Ectodermal cell (in vitro differentiated cells): ENCODE data around the gene SLC34A1.

Experiments used
- H3K27ac ChIP-seq: 2 replicates; pipeline ENCODE4 v1.7.0; 2013; ENCODE audit warnings: mild to moderate bottlenecking, low read depth, low read length; ENCODE audit not compliant: insufficient read depth, poor library complexity, severe bottlenecking
- H3K27me3 ChIP-seq: 2 replicates; pipeline ENCODE4 v1.7.0; 2013; ENCODE audit warnings: mild to moderate bottlenecking, low read length; ENCODE audit not compliant: insufficient read depth, control insufficient read depth, poor library complexity, severe bottlenecking
- H3K36me3 ChIP-seq: one replicate; pipeline ENCODE4 v1.7.0; 2013; ENCODE audit warnings: low read length; ENCODE audit not compliant: control insufficient read depth, insufficient read depth
- H3K4me1 ChIP-seq: one replicate; pipeline ENCODE4 v1.7.0; 2013; ENCODE audit warnings: low read length; ENCODE audit not compliant: control insufficient read depth, insufficient read depth
- H3K4me3 ChIP-seq: 2 replicates; pipeline ENCODE4 v1.7.0; 2013; ENCODE audit warnings: low read depth, low read length, control low read depth; ENCODE audit not compliant: insufficient read depth
- H3K9me3 ChIP-seq: 2 replicates; pipeline ENCODE4 v1.7.0; 2013; ENCODE audit warnings: mild to moderate bottlenecking, low read length, moderate library complexity; ENCODE audit not compliant: control insufficient read depth
- WGBS, 2 experiments: methylation state at CpG; one replicate each; pipeline ENCODE4 v1.1.7; 2013; ENCODE audit warnings: missing lambda C conversion rate in 2 of 2; 5-methylcytosine and 5-hydroxymethylcytosine counted together

Gene SLC34A1

GRCh38 chr5:177399997-177400868 is 16.0 kb downstream of the SLC34A1 start, which contains the start of gene PFN3:
PFN3 (minus strand) TSS chr5:177400661; CDS start chr5:177400576, 85 bp downstream.
- H3K27ac ChIP-seq = no peak within 1 kb of the TSS
- H3K9me3 ChIP-seq = no peaks in the 10 kb centered on the region
- H3K36me3 ChIP-seq = no peaks in the 10 kb centered on the region
- 81 to 83% methylated on average over 92 of the region's 92 CpGs for WGBS, 2 experiments
- peak within 1 kb of the TSS; percentile 10 for H3K4me3 ChIP-seq
- H3K4me1 ChIP-seq = peaks cover 16% of the 10 kb centered on the region
- peaks cover 78% of the 10 kb centered on the region for H3K27me3 ChIP-seq

- no peak overlapping the region for H3K27ac ChIP-seq
- peaks cover 96% of the 10 kb centered on the region for H3K27me3 ChIP-seq
- H3K9me3 ChIP-seq = no peaks in the 10 kb centered on the region
- 13 to 14% methylated on average over 49 of the region's 49 CpGs for WGBS, 2 experiments
- peak overlapping the region; percentile 31 for H3K4me3 ChIP-seq
- no peaks in the 10 kb centered on the region for H3K36me3 ChIP-seq
- peaks cover 16% of the 10 kb centered on the region for H3K4me1 ChIP-seq
These were observed 18.2 kb downstream of the SLC34A1 start for GRCh38 chr5:177402271-177403043.

GRCh38 chr5:177403102-177403791 is 19.0 kb downstream of the SLC34A1 start:
- H3K36me3 ChIP-seq = no peaks in the 10 kb centered on the region
- 3 to 4% methylated on average over 61 of the region's 61 CpGs for WGBS, 2 experiments
- H3K27me3 ChIP-seq = peaks cover 97% of the 10 kb centered on the region
- H3K9me3 ChIP-seq = no peaks in the 10 kb centered on the region
- peak overlapping the region; percentile 31 for H3K4me3 ChIP-seq
- no peak overlapping the region for H3K27ac ChIP-seq
- H3K4me1 ChIP-seq = peaks cover 16% of the 10 kb centered on the region

- Histone ChIP-seq H3K27ac (no peak overlapping the region), H3K4me1 (peaks cover 16% of the 10 kb centered on the region), H3K4me3 (peak overlapping the region; percentile 31), H3K27me3 (peaks cover 98% of the 10 kb centered on the region), H3K9me3 (no peaks in the 10 kb centered on the region), H3K36me3 (no peaks in the 10 kb centered on the region)
- WGBS, 2 experiments = 2% methylated on average over 93 of the region's 93 CpGs
These were observed 19.8 kb downstream of the SLC34A1 start for GRCh38 chr5:177403792-177404640.

- 59% methylated on average over 16 of the region's 16 CpGs for WGBS, 2 experiments
- Histone ChIP-seq H3K27me3 (peaks cover 93% of the 10 kb centered on the region), H3K36me3 (no peaks in the 10 kb centered on the region), H3K4me3 (peak overlapping the region; percentile 31), H3K27ac (no peak overlapping the region), H3K9me3 (no peaks in the 10 kb centered on the region), H3K4me1 (peaks cover 16% of the 10 kb centered on the region)
These were observed 20.5 kb downstream of the SLC34A1 start for GRCh38 chr5:177404641-177405179.

GRCh38 chr5:177405312-177405711 is 21.1 kb downstream of the SLC34A1 start:
- Histone ChIP-seq H3K27me3 (peaks cover 87% of the 10 kb centered on the region), H3K27ac (no peak overlapping the region), H3K4me3 (no peak overlapping the region), H3K4me1 (peaks cover 16% of the 10 kb centered on the region), H3K9me3 (no peaks in the 10 kb centered on the region), H3K36me3 (no peaks in the 10 kb centered on the region)
- WGBS, 2 experiments = 88 to 90% methylated on average over 2 of the region's 2 CpGs

GRCh38 chr5:177405805-177406204 is 21.6 kb downstream of the SLC34A1 start:
- no peaks in the 10 kb centered on the region for H3K36me3 ChIP-seq
- no peaks in the 10 kb centered on the region for H3K9me3 ChIP-seq
- H3K4me3 ChIP-seq = no peak overlapping the region
- peaks cover 82% of the 10 kb centered on the region for H3K27me3 ChIP-seq
- WGBS, 2 experiments = 91 to 93% methylated on average over 5 of the region's 5 CpGs
- peaks cover 16% of the 10 kb centered on the region for H3K4me1 ChIP-seq
- H3K27ac ChIP-seq = no peak overlapping the region

- WGBS, 2 experiments = 90 to 92% methylated on average over 9 of the region's 9 CpGs
- no peaks in the 10 kb centered on the region for H3K9me3 ChIP-seq
- H3K36me3 ChIP-seq = no peaks in the 10 kb centered on the region
- peaks cover 58% of the 10 kb centered on the region for H3K27me3 ChIP-seq
- H3K4me1 ChIP-seq = no peaks in the 10 kb centered on the region
- no peak within 1 kb of the TSS for H3K4me3 ChIP-seq
- H3K27ac ChIP-seq = no peak within 1 kb of the TSS
These were observed 25.0 kb downstream of the SLC34A1 start, which contains the start of gene F12 for GRCh38 chr5:177409043-177409801. F12 (minus strand) TSS chr5:177409564; CDS start chr5:177409527, 37 bp downstream.
